Pancreas (tissue), 10 donors: ENCODE measurements around the gene SPINDOC. TPM values are rescaled to one million over a fixed set of nuclear protein-coding genes. Genes with fewer than 3 reads are reported as not detected.

Experiments
- ATAC-seq, 4 donors: fragments of 200-7000 bp; cut with Tn5 transposase; one replicate each; pipeline versions ENCODE4 v1.8.0 to v1.9.1; 2020; ENCODE audit warnings: mild to moderate bottlenecking in 4 of 4, moderate library complexity in 4 of 4
- DNase-seq, 6 donors: peaks; one replicate each; pipeline ENCODE4 v3.0.0-alpha.2; 2020
- FAIRE-seq: peaks from 2 replicates; lab custom pipeline; 2012; peaks lifted over from hg19 to GRCh38; lab: Jason Lieb, UNC
- H3K27ac ChIP-seq, 4 donors: fragments of 200-600 bp; sonication (generic); 1 replicate in 3 of 4; 2 replicates in 1 of 4; pipeline versions ENCODE4 v1.5.0 to v1.8.0; 2020
- H3K27me3 ChIP-seq, 4 donors: fragments of 200-600 bp; one replicate each; pipeline ENCODE4 v1.8.0; 2021
- H3K36me3 ChIP-seq, 3 donors: fragments of 200-600 bp; sonication (generic) in 1 of 3; one replicate each; pipeline versions ENCODE4 v1.5.0 to v1.8.0; 2020 to 2021
- H3K4me1 ChIP-seq, 3 donors: fragments of 200-600 bp; one replicate each; pipeline ENCODE4 v1.8.0; 2021
- H3K4me3 ChIP-seq, 4 donors: fragments of 200-600 bp; sonication (generic) in 2 of 4; one replicate each; pipeline versions ENCODE4 v1.5.0 to v1.8.0; 2020 to 2021
- H3K9me3 ChIP-seq, 4 donors: fragments of 200-600 bp; one replicate each; pipeline ENCODE4 v1.8.0; 2021
- CTCF ChIP-seq, 4 donors: fragments of 200-600 bp; sonication (generic) in 3 of 4; IDR thresholded peaks; one replicate each; pipeline versions ENCODE4 v1.5.0 to v1.8.0; 2021; ENCODE audit warnings: antibody characterized with exemption in 4 of 4
- WGBS, 2 donors: extraction: QIAGEN DNeasy Blood & Tissue Kit; methylation state at CpG; one replicate each; pipeline ENCODE4 v1.1.7; 2013; 5-methylcytosine and 5-hydroxymethylcytosine counted together
- intact Hi-C, 3 donors: fragments of 100-400 bp; cut with DNase I; formaldehyde crosslinking; loops; one replicate each; pipeline versions ENCODE4 v1.11.1 to v1.14.2; 2022
- polyA plus RNA-seq, 2 donors: library from polyadenylated mRNA; stranded (reverse); fragments of 200-250 nt; gene quantifications; one replicate each; pipeline ENCODE4 v1.2.3, GENCODE V29; 2013
- total RNA-seq, 6 donors: library from RNA; stranded (reverse); fragmentation: NEBNext Ultra II Directional in 4 of 6; extraction: Animal tissue kit (Norgen Biotek cat#: 25700) in 4 of 6; gene quantifications; one replicate each; pipeline versions ENCODE4 v1.2.1 to v1.2.4, GENCODE V29; 2021 to 2023
- donor health status: healthy with polysubstance abuse.
- donor health status: DM: no; HTN: no; CAD: no; lungs with moderate emphysema.
- donor health status: DM: no; HTN: no; CAD: no.
- donor health status: control.
- donor health status: control.
- donor health status: Bipolar disorder and iron deficiency.
- donor health status: DM: yes; HTN: yes; CAD: no.
- donor health status: DM: no; HTN: no; CAD: no.
- donor health status: DM: no; HTN: no; CAD: no.
- donor health status: DM: yes; HTN: yes; CAD: no.

SPINDOC gene
- total and polyA plus RNA-seq, 8 donors: 2.5 to 8.3 (median 4.4) TPM

- 92 to 97% methylated on average over 6 of the region's 6 CpGs for WGBS, 2 donors
- no peak for FAIRE-seq
- no peaks in the 10 kb centered on the region for H3K9me3 ChIP-seq
Observed at GRCh38 chr11:63791495-63792167, 21.6 kb upstream of the SPINDOC start.

DNA sequence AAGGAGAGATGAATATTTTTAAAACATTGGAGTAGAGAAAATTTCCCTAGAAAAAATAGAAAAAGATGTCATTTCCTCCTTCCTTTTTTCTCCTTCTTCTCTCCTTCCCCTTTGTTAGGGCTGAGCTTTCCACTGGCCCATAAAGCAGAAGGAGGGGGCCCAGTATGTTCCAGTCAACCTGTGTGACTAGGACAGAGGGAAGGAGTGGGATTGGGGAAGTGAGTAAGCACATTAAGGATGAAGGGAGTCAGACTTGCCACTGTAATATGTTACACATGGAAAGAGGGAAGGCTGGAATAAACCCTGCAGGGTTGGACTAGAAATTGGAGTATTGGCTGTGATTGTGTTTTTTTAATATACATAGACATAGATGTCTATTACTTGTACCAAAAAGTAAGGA, 20.1 kb upstream of the SPINDOC start:
- DNase-seq (no peak), FAIRE-seq (no peak), ATAC-seq (no peak)
- intact Hi-C loops: no loop called here
- Histone ChIP-seq H3K9me3 (no peaks in the 10 kb centered on the region), H3K27ac (no peak overlapping the region), H3K27me3 (no peaks in the 10 kb centered on the region), H3K4me3 (no peak overlapping the region), H3K36me3 (no peaks in the 10 kb centered on the region), H3K4me1 (no peaks in the 10 kb centered on the region)
- TF ChIP-seq CTCF (IDR thresholded peaks at IDR 0.05): no peak

More at GRCh38 chr11:63791495-63792167, 21.6 kb upstream of the SPINDOC start:
- H3K4me1 ChIP-seq: no peaks in the 10 kb centered on the region
- H3K36me3 ChIP-seq: no peaks in the 10 kb centered on the region
- H3K27ac ChIP-seq: no peak overlapping the region
- DNase-seq: no peak
- TF ChIP-seq CTCF (IDR thresholded peaks at IDR 0.05): no peak
- H3K4me3 ChIP-seq: no peak overlapping the region
- no peaks in the 10 kb centered on the region for H3K27me3 ChIP-seq
- no peak for ATAC-seq
- intact Hi-C loops: no loop called here

- intact Hi-C loops: no loop called here
- no peaks in the 10 kb centered on the region for H3K4me1 ChIP-seq
- no peaks in the 10 kb centered on the region for H3K27me3 ChIP-seq
- 84 to 87% methylated on average over 11 of the region's 11 CpGs for WGBS, 2 donors
- no peak for TF ChIP-seq CTCF (IDR thresholded peaks at IDR 0.05)
- DNase-seq (no peak), ATAC-seq (no peak), FAIRE-seq (no peak)
- no peak overlapping the region for H3K4me3 ChIP-seq
- no peaks in the 10 kb centered on the region for H3K36me3 ChIP-seq
- H3K9me3 ChIP-seq: no peaks in the 10 kb centered on the region
- no peak overlapping the region for H3K27ac ChIP-seq
Observed at GRCh38 chr11:63795066-63795465, 18.2 kb upstream of the SPINDOC start.

GRCh38 chr11:63800921-63801320, 12.3 kb upstream of the SPINDOC start:
- no peaks in the 10 kb centered on the region for H3K27me3 ChIP-seq
- FAIRE-seq: no peak
- no peak for TF ChIP-seq CTCF (IDR thresholded peaks at IDR 0.05)
- no peak overlapping the region for H3K4me3 ChIP-seq
- no peaks in the 10 kb centered on the region for H3K36me3 ChIP-seq
- H3K9me3 ChIP-seq: no peaks in the 10 kb centered on the region
- H3K4me1 ChIP-seq: no peaks in the 10 kb centered on the region
- ATAC-seq: no peak
- 87 to 89% methylated on average over 5 of the region's 5 CpGs for WGBS, 2 donors
- intact Hi-C loops: no loop called here
- no peak overlapping the region for H3K27ac ChIP-seq
- no peak for DNase-seq

DNA sequence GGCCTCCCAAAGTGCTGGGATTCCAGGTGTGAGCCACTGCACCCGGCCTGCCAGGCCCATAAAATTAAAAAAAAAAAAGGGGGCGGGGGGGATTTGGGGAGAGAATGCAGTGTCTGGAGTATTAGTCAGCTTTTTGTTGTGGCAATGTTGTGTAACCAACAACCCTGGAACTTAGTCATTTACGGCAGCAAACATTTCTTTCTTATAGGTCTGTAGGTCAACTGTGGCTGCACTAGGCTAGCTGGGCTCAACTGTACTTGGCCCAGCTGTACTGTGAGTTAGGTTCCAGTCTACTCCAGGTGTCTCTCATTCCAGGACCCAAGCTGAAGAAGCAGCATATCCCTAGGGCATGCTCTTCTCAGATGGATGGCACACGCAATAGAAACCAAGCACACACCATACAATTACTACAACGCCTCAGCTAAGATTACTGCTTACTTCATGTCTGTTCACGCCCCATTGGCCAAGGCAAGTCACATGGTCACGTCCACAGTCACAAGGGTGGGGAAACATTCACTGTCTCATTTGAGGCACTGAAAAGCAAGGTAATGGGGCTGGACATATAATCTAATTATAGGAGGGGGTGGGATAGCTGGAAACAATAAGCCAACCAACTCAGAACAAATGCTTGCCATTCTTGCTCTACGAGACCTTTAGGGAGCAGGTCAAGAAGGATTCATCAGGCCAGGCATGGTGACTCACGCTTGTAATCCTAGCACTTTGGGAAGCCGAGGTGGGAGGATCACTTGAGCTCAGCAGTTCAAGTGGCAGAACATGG, 10.4 kb upstream of the SPINDOC start:
- no peak overlapping the region for H3K27ac ChIP-seq
- no peaks in the 10 kb centered on the region for H3K36me3 ChIP-seq
- intact Hi-C loops: no loop called here
- FAIRE-seq: no peak
- H3K9me3 ChIP-seq: no peaks in the 10 kb centered on the region
- 86 to 94% methylated on average over 10 of the region's 10 CpGs for WGBS, 2 donors
- no peaks in the 10 kb centered on the region for H3K4me1 ChIP-seq
- peak in 1 of 6 donors; percentile 2 for DNase-seq
- ATAC-seq: no peak
- no peak overlapping the region for H3K4me3 ChIP-seq
- no peaks in the 10 kb centered on the region for H3K27me3 ChIP-seq
- no peak for TF ChIP-seq CTCF (IDR thresholded peaks at IDR 0.05)
